IMR-90 (cell line): Measurements from ENCODE around the gene PPP1R13B. TPM values are rescaled to one million over a fixed set of nuclear protein-coding genes. Genes with fewer than 3 reads are reported as not detected.
A peak's percentile ranks its signal among the peaks of the same experiment; 100 is the strongest.

Source experiments
- ATAC-seq: fragments of 200-7000 bp; cut with Tn5 transposase; 2 replicates; pipeline ENCODE4 v1.9.1; 2020; ENCODE audit warnings: low read depth, mild to moderate bottlenecking, moderate library complexity
- BruUV-seq: library from RNA; stranded (reverse); fragments of 400-500 nt; replicated peaks from 2 replicates; lab custom pipeline; 2021; lab: Mats Ljungman, UMichigan
- CTCF ChIA-PET: fragments of 300-600 bp; formaldehyde crosslinking; extraction: SDS; loops from one replicate; lab custom pipeline; 2021; ENCODE audit warnings: antibody characterized with exemption; lab: Yijun Ruan, JAX
- POLR2A ChIA-PET: fragments of 300-600 bp; sonication (Branson Sonifier 250); formaldehyde crosslinking; loops from one replicate; lab custom pipeline; 2022; ENCODE audit warnings: antibody characterized with exemption; ENCODE audit not compliant: unreplicated experiment; lab: Charles Lee
- DNase-seq: peaks from one replicate; pipeline ENCODE4 v3.0.0; 2013
- H2AFZ ChIP-seq: replicated peaks from 2 replicates; pipeline ENCODE3; 2013; ENCODE audit warnings: low read length, mild to moderate bottlenecking; ENCODE audit not compliant: poor library complexity
- H2AK5ac ChIP-seq: 2 replicates; pipeline ENCODE4 v1.6.1; 2013; ENCODE audit warnings: low read depth, low read length, inconsistent platforms
- H2AK9ac ChIP-seq: replicated peaks from 2 replicates; pipeline ENCODE3; 2013; ENCODE audit warnings: mild to moderate bottlenecking, low read depth, low read length, moderate library complexity; ENCODE audit not compliant: poor library complexity
- H2BK120ac ChIP-seq: 2 replicates; pipeline ENCODE4 v1.6.1; 2013; ENCODE audit warnings: low read depth, low read length, inconsistent platforms
- H2BK15ac ChIP-seq: 3 replicates; pipeline ENCODE4 v1.6.1; 2013; ENCODE audit warnings: low read depth, low read length, inconsistent platforms
- H2BK20ac ChIP-seq: 2 replicates; pipeline ENCODE4 v1.6.1; 2013; ENCODE audit warnings: low read depth, mild to moderate bottlenecking, inconsistent platforms, low read length, moderate library complexity
- H2BK5ac ChIP-seq: 2 replicates; pipeline ENCODE4 v1.6.1; 2013; ENCODE audit warnings: mild to moderate bottlenecking, low read depth, low read length, inconsistent platforms; ENCODE audit not compliant: poor library complexity, severe bottlenecking
- H3K14ac ChIP-seq: replicated peaks from 2 replicates; pipeline ENCODE4 v1.6.1; 2013; ENCODE audit warnings: low read depth, low read length, inconsistent platforms
- H3K18ac ChIP-seq: 2 replicates; pipeline ENCODE4 v1.6.1; 2013; ENCODE audit warnings: low read depth, low read length, control low read depth
- H3K23ac ChIP-seq: 2 replicates; pipeline ENCODE4 v1.6.1; 2013; ENCODE audit warnings: low read depth, low read length, inconsistent platforms
- H3K27ac ChIP-seq: 2 replicates; pipeline ENCODE4 v1.5.1; 2013; ENCODE audit warnings: mild to moderate bottlenecking, control low read depth, low read length; ENCODE audit not compliant: insufficient read depth
- H3K27me3 ChIP-seq: 2 replicates; pipeline ENCODE4 v1.6.1; 2013; ENCODE audit warnings: low read length; ENCODE audit not compliant: control insufficient read depth, insufficient read depth
- H3K36me3 ChIP-seq: 2 replicates; pipeline ENCODE4 v1.6.1; 2013; ENCODE audit warnings: low read length, mixed read lengths; ENCODE audit not compliant: control insufficient read depth, insufficient read depth
- H3K4ac ChIP-seq: 2 replicates; pipeline ENCODE4 v1.6.1; 2013; ENCODE audit warnings: low read depth, low read length, inconsistent platforms
- H3K4me1 ChIP-seq: 2 replicates; pipeline ENCODE4 v1.6.1; 2013; ENCODE audit warnings: low read length, mixed read lengths; ENCODE audit not compliant: control insufficient read depth, insufficient read depth
- H3K4me2 ChIP-seq: 2 replicates; pipeline ENCODE4 v1.6.1; 2013; ENCODE audit warnings: low read depth, mild to moderate bottlenecking, control low read depth, low read length, moderate library complexity
- H3K4me3 ChIP-seq: 2 replicates; pipeline ENCODE4 v1.5.1; 2013; ENCODE audit warnings: low read depth, mild to moderate bottlenecking, control low read depth, low read length, moderate library complexity; ENCODE audit not compliant: insufficient read depth
- H3K56ac ChIP-seq: 2 replicates; pipeline ENCODE4 v1.6.1; 2013; ENCODE audit warnings: low read length, inconsistent platforms; ENCODE audit not compliant: insufficient read depth; ENCODE audit errors: extremely low read depth
- H3K79me1 ChIP-seq, 2 experiments: 2 replicates each; pipeline ENCODE4 v1.6.1; 2013; ENCODE audit warnings: low read length in 2 of 2, inconsistent platforms in 1 of 2, low read depth in 1 of 2
- H3K9ac ChIP-seq: 2 replicates; pipeline ENCODE4 v1.6.1; 2013; ENCODE audit warnings: low read depth, low read length, control low read depth
- H3K9me1 ChIP-seq: 2 replicates; pipeline ENCODE4 v1.6.1; 2013; ENCODE audit warnings: low read length, inconsistent platforms; ENCODE audit not compliant: insufficient read depth
- H3K9me3 ChIP-seq: 2 replicates; pipeline ENCODE4 v1.6.1; 2013; ENCODE audit warnings: low read length; ENCODE audit not compliant: control insufficient read depth, insufficient read depth
- H4K20me1 ChIP-seq: 2 replicates; pipeline ENCODE4 v1.6.1; 2013; ENCODE audit warnings: low read length, inconsistent platforms; ENCODE audit not compliant: insufficient read depth
- H4K5ac ChIP-seq: 2 replicates; pipeline ENCODE4 v1.6.1; 2013; ENCODE audit warnings: mild to moderate bottlenecking, low read depth, low read length, control low read depth
- H4K8ac ChIP-seq, 2 experiments: 2 replicates each; pipeline ENCODE4 v1.6.1; 2013; ENCODE audit warnings: low read depth in 2 of 2, low read length in 2 of 2, control low read depth in 1 of 2, inconsistent platforms in 1 of 2
- H4K91ac ChIP-seq: 2 replicates; pipeline ENCODE4 v1.6.1; 2013; ENCODE audit warnings: low read depth, low read length, inconsistent platforms; ENCODE audit not compliant: insufficient read depth
- CEBPB ChIP-seq: IDR thresholded peaks from 2 replicates; pipeline ENCODE4 v1.6.1; 2012; ENCODE audit warnings: low read depth, low read length, improper control_type of control experiment
- NFE2L2 ChIP-seq: fragments of 150-350 bp; IDR thresholded peaks from 2 replicates; pipeline ENCODE4 v1.6.1; 2016; ENCODE audit warnings: low read depth, mild to moderate bottlenecking, low read length
- RFX5 ChIP-seq: IDR thresholded peaks from 2 replicates; pipeline ENCODE4 v1.8.0; 2012; ENCODE audit warnings: low read depth, mild to moderate bottlenecking, low read length, moderate library complexity
- USF2 ChIP-seq: fragments of 150-350 bp; IDR thresholded peaks from 2 replicates; pipeline ENCODE4 v1.6.1; 2017; ENCODE audit warnings: mild to moderate bottlenecking, antibody characterized with exemption, low read length, low read depth
- WGBS, 2 experiments: methylation state at CpG; one replicate each; pipeline versions ENCODE4 v1.1.5 to v1.1.7; 2013; ENCODE audit warnings: missing lambda C conversion rate in 2 of 2; ENCODE audit not compliant: insufficient read length in 1 of 2; ENCODE audit errors: extremely low coverage in 2 of 2; 5-methylcytosine and 5-hydroxymethylcytosine counted together
- dilution Hi-C: fragments of 300-500 bp; cut with HindIII; formaldehyde crosslinking; loops from one replicate; pipeline ENCODE4 v1.14.3; 2018; ENCODE audit warnings: low sequenced_read_pairs; ENCODE audit not compliant: unreplicated experiment
- in situ Hi-C: fragments of 300-500 bp; cut with MboI; formaldehyde crosslinking; loops from 3 replicates; pipeline ENCODE4 v1.14.3; 2019; ENCODE audit warnings: low sequenced_read_pairs, inconsistent platforms, mixed read lengths
- intact Hi-C: fragments of 100-400 bp; cut with micrococcal nuclease; formaldehyde crosslinking; loops from 2 replicates; pipeline ENCODE4 v1.10.0; 2022
- polyA plus RNA-seq, 3 experiments: library from polyadenylated mRNA; depleted of rRNA; stranded (reverse); fragments of >200 nt; gene quantifications; 2 replicates each; pipeline ENCODE4 v1.2.3, GENCODE V29; 2012; ENCODE audit warnings: low replicate concordance in 1 of 3
- total RNA-seq: library from RNA; depleted of rRNA; stranded (reverse); fragments of >200 nt; gene quantifications from 2 replicates; pipeline ENCODE4 v1.2.3, GENCODE V29; 2012

PPP1R13B gene
- total and polyA plus RNA-seq, 2 of the 4 experiments (the other 2 are of a cell fraction): 1.6 to 2.8 TPM

GRCh38 chr14:103763730-103764488 lies 83.5 kb downstream of the PPP1R13B start:
- no peak overlapping the region for H4K8ac ChIP-seq
- WGBS, 2 experiments: no CpG with 5 or more reads among the region's 5 CpGs
- H3K4ac ChIP-seq: no peak overlapping the region
- TF ChIP-seq NFE2L2 (no peak), CEBPB (0 out of 2 replicates have a peak, but pooled peaks have one; percentile 11), RFX5 (no peak), USF2 (no peak)
- in situ Hi-C loops: no loop called here
- no peak overlapping the region for H3K56ac ChIP-seq
- no peak overlapping the region for H2BK5ac ChIP-seq
- H3K27me3 ChIP-seq: no peaks in the 10 kb centered on the region
- H2AK9ac ChIP-seq: no peak overlapping the region
- POLR2A ChIA-PET: no interaction called here
- ATAC-seq: no peak
- H4K91ac ChIP-seq: no peak overlapping the region
- no TSS peak for BruUV-seq
- no peak overlapping the region for H2BK20ac ChIP-seq
- no peak overlapping the region for H2BK120ac ChIP-seq
- DNase-seq: no peak
- CTCF ChIA-PET: no interaction called here
- no peaks in the 10 kb centered on the region for H3K9me3 ChIP-seq
- H2AK5ac ChIP-seq: no peak overlapping the region
- H3K9me1 ChIP-seq: peaks cover 5% of the 10 kb centered on the region; the same call in 1 of the 2 replicates
- H3K14ac ChIP-seq: no peak overlapping the region
- H3K4me2 ChIP-seq: no peak overlapping the region
- H3K27ac ChIP-seq: no peak overlapping the region
- no peaks in the 10 kb centered on the region for H4K20me1 ChIP-seq
- H3K79me1 ChIP-seq: no peaks in the 10 kb centered on the region
- no peak overlapping the region for H3K18ac ChIP-seq
- H3K4me3 ChIP-seq: no peak overlapping the region
- H3K23ac ChIP-seq: no peak overlapping the region
- no peak overlapping the region for H3K9ac ChIP-seq
- H3K4me1 ChIP-seq: peaks cover 3% of the 10 kb centered on the region
- H3K36me3 ChIP-seq: no peaks in the 10 kb centered on the region
- H2AFZ ChIP-seq: no peak overlapping the region
- no peak overlapping the region for H4K5ac ChIP-seq
- H2BK15ac ChIP-seq: no peak overlapping the region
- dilution Hi-C loops: no loop called here
- intact Hi-C loops: no loop called here
